T-helper 9 cell (primary cell): ENCODE data around the gene GPR26.

Experiments
- DNase-seq: peaks from one replicate; pipeline ENCODE4 v3.0.0-alpha.2; 2020
- total RNA-seq, 2 donors: gene quantifications; one replicate each; lab custom pipeline; 2026; lab: John Stamatoyannopoulos, UW

The GPR26 gene
- total RNA-seq, result 0 to 0.24 reads per million in 2 donors

- no peak for DNase-seq
Observed at GRCh38 chr10:123666318-123667236, at the start of gene GPR26. TSS of gene GPR26 (plus strand) at chr10:123666355. CDS start at chr10:123666408, 53 bp downstream.

- no peak for DNase-seq
Observed at GRCh38 chr10:123618224-123618623, 47.9 kb upstream of the GPR26 start.

- DNase-seq, result no peak
Observed at GRCh38 chr10:123619067-123619855, 46.9 kb upstream of the GPR26 start.

DNA sequence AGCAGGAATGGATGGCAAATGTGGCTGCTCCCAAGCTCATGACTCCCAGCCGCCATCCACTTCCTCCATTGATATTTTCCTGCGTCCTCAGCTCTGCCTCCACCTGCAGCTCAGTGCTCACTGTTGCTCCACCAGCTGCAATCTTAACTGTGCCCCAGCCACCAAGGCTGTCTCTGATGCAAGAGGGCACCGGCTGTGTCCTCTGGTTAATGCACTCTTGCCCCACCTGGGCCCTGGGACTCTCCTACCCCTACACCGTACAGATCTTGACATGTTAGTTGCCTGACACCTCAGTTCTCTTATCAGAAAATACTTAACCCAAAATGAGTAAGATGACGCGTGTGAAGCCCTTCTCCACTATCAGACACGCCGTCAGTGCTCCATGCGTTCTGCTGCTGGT is 45.5 kb upstream of the GPR26 start:
- no peak for DNase-seq

- no peak for DNase-seq
Observed at GRCh38 chr10:123621492-123621891, 44.7 kb upstream of the GPR26 start.

- DNase-seq, result no peak
Observed at GRCh38 chr10:123621916-123622315, 44.2 kb upstream of the GPR26 start.

DNA sequence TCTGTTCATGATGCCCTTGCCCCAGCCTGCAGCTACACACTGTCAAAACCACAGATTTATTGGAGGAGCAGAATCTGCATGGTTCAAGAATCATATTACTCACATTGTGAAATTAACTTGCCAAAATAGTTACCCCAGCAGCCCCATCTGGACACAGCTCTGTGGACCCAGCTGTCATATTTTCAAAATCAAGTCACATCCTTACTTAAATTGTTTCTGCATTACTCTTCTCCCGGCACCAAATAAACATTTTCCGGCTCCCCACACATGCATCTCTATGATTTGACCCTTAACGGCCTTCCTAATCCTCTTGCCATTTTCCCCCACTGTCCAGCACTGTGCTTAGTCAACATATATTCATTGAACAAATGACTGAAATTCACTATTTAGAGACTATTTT is 43.8 kb upstream of the GPR26 start:
- no peak for DNase-seq

- DNase-seq, result no peak
Observed at GRCh38 chr10:123624086-123624485, 42.1 kb upstream of the GPR26 start.

DNA sequence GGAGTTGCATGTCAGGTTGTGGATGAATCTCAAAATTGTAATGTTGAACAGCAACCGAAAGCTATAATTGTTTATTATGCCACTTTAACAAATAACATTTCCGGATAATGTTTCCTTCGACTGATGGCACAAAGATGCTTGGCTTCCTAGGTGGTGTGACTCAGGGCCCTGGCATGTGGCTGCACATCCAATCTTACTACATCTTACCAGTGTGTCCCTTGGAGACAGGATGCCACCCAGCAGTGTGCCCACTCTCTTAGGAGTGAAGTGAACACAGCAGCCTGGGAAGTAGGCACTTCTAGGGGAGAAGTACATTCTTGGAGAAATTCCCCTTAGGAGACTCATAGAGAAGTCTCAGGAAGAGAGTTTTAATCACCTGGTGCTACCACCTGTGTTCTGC is 33.0 kb upstream of the GPR26 start:
- no peak for DNase-seq

DNA sequence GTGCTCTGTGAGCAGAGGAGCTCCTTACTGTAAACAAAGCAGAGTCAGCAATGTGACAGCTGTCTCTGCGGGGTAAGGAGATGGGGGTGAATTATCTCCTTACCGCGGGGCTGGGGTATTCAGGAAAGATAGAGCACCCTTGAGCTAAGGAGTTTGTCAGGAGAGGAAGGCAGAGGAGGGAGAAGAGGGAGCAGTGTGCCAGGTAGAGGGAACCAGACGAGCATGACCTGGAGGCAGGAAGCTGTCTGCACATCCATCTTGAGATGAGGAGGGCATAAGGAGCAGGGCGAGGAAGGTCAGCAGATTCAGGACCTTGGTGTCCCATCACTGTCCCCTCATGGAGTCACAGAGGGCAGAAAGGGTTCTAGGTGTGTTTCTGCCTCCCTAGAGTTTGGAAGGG is 32.5 kb upstream of the GPR26 start:
- DNase-seq, result no peak

DNA sequence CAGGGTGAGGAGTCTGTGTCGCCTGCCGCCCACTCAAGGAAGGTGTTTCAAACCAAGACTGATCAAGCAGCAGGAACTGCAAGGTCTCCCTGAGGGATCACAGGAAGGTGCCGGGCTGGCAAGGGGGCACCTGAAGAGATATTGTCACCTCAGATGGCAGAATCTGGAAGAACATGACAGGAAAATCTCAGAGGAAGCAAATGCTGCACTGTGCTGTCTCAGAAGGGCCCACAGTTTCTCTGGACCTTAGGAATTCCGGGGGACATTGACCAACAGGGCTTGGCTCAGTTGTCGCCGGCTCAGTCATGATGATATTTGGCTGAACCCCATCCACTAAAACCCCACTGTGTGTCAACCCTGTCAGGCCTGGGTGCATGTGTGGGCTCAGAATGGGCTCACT is 31.9 kb upstream of the GPR26 start:
- no peak for DNase-seq

DNA sequence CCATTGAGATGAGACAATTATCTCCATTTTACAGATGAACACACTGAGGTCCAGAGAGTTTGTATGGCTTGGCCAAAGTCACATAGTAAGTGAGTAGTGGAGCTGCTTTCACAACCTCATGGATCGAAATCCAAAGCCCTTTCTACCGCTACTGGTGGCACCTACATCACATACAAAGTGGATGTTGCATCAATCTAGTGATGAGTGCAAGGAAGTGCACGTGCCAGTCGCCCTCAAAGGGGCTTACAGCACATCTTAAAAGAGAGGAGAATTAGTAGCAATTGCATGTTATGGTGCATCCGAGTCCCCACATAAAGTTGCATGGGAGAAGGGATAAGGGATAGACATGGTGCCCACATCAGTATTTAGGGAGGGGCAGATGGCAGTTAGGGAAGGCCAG is 31.0 kb upstream of the GPR26 start:
- no peak for DNase-seq

GRCh38 chr10:123635745-123636144 is 30.4 kb upstream of the GPR26 start:
- DNase-seq, result no peak

DNA sequence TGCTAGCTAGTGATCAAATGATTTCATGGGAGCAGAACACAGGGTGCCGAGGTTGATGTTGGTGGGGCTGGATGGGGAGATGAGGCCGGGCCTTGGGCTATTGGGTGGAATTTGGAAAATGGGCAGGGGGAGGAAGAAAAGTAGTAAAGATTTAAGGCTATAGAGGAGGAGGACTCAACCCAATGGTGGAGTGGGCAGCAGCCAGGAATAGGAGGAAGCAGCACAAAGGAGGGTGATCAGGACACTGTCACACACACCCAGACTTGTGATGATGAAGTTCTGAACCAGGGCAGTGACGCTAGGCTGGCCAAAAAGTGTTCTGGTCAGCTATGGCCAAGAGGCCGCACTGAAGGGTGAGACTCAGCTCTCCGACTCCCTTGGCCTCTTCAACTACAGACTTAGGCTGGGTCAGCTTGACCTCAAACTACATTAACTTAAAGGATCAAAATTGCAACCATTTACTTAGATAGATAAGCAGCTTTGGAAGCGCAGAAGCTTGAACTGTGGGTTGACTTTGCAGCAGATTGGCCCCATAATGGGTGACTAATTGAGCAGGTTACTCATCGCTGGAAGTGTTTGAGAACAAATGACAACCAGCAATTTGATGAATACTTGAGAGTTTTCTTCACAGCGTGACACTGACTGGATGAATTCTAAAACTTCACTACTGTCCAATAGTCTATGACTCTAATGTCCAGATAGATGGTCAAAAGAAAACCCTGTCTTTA is 29.4 kb upstream of the GPR26 start:
- DNase-seq, result no peak

- DNase-seq, result no peak
Observed at GRCh38 chr10:123637326-123637880, 28.8 kb upstream of the GPR26 start.

DNA sequence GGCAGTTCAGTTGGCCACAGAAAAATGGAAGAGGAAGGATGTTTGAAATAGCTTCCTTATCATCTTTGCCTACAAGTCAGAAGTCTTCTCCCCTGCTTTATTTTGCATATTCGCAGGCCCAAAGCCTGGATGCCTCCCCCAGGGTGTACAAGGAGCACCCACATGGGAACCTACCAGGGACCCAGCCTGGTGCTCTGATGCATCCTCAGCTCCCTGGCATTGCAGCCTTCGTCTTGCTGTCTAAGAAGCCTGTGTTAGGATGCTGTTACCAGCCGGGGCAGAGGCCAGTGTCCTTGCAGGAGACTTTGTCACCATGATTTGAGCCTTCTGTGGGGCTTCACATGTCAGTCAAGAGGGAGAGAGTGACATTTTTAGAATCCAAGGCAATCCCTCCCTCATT is 27.0 kb upstream of the GPR26 start:
- no peak for DNase-seq

GRCh38 chr10:123640016-123640535 is 26.1 kb upstream of the GPR26 start:
- DNase-seq, result no peak

DNA sequence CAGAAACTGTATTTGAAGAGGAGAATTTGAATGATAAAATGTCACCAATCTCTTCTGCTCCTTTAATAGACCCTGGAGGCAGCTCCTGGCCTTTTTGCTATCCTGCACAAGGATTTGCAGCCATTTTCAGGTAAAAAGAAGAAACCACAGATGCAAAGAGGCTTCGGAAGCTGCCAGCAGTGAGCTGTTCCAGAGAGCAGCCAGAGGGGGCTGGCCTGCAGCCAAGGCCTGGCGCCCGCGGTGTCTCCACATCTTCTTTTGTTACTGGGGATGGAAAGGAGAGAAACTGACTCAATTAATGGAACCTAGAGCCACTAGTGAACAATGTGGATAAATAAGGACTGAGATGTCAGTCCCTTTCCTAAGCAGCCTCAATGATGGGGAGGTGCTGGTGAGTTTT is 23.9 kb upstream of the GPR26 start:
- no peak for DNase-seq

DNA sequence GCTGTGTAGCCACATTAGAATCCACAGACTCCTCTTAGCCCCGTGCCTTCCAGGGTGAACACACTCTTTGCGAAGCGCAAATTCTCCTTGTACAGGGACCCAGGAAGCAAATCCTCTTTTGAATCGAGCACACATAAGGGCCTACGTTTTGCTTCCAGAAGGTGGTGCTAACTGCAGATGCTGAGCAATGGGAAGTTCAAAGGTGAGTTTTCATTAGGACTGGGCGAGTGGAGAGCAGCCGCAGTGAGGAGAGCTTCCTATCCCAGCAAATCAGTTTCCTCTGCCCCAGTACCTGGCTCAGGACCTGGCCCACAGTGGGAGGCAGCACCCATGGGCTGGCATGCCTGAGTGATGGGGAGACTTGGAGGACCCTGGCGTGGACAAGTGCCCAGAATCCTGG is 23.5 kb upstream of the GPR26 start:
- no peak for DNase-seq

- no peak for DNase-seq
Observed at GRCh38 chr10:123643315-123643714, 22.8 kb upstream of the GPR26 start.

GRCh38 chr10:123645016-123645415 is 21.1 kb upstream of the GPR26 start:
- DNase-seq, result no peak

GRCh38 chr10:123645615-123646014 is 20.5 kb upstream of the GPR26 start:
- no peak for DNase-seq

GRCh38 chr10:123648595-123648994 is 17.6 kb upstream of the GPR26 start:
- DNase-seq, result no peak
